ENCODE data around the gene RNASE12.
"Not testable (repeated sequence)": the region's sequence is repeated elsewhere in the genome, so short reads cannot be mapped to it uniquely, and the experiment has no call there.

RNASE12 gene

DNA sequence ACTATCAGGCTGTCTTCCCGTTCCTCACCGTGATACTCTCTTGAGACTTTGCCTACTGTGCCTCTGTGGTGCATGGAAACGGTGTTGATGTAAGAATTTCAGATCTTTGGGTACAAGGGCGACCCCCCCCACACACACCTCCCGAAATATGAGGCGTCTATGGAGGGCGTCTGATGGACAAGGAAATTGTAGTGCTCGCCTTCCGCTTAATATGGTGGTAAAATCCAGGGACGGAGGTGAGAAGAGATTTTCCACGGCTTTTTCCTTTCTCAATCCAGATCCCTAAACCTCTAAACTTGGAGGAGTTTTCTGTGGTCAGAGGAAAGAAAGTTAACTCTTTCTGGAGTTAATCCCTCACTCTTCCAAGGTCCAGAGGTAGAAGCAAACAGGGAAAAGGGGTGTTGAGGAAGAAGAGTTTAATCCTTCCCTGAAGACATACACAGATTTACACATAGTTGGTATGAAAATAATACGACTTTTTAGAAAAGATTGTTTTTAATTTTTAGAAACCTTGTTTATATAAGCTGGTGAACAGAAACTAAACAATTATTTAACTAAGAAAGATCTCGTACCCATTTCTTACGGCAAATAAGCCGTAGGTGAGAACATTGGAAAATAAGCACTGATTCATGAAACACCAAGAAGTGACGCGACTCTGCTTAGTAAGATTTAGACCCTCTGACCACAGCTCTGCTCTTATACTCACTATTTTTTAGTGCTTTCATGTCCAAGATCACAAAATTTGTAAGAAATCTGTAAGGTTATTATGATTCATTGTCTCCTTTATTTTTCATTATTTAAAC is 23.1 kb upstream of the RNASE12 start:
- FAIRE-seq: no peak
- no peak for DNase-seq (ENCODE audit: extremely low spot score, insufficient read length, low read depth)

DNA sequence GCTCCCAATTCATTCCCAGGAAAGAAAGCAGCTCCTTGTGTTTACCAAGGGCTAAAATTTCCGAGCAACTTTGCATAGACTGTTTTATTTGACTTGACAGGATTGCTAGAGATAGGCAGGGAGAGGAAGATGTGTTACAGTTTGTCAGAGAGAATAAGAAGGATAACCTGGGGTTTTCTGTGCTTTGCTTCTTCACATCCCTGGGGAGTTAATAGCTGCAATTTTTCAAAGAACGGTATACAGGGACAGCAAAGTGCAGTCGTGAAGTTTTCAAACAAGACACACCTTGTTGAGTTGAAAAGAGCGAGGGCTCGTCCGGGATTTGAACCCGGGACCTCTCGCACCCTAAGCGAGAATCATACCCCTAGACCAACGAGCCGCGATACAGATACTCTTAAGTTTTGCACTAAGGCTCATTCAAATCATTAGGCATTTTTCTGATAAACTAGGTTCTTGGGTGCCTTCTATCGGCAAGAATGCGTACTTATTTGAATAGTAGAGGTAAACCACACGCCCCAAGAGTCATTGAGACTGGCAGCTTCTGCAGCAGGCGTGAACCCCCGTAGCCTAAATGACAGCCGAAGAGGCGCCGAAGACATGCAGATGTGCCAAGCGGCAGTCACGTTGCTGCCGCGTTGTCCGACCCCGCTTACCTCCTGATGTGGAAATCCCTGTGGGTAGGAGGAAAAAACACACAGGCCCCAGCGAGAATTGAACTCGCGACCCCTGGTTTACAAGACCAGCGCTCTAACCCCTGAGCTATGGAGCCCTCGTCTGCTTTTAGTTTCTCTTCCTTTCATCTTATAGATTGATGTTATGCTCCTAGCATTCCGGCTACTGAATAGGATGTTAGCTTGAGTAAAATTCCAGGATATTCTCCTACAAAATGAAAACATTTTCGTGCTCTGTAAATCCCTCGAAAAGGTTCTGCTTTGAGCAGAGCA is 22.2 kb upstream of the RNASE12 start:
- DNase-seq (ENCODE audit: extremely low spot score, insufficient read length, low read depth): no peak
- peak; percentile 97 for FAIRE-seq

DNA sequence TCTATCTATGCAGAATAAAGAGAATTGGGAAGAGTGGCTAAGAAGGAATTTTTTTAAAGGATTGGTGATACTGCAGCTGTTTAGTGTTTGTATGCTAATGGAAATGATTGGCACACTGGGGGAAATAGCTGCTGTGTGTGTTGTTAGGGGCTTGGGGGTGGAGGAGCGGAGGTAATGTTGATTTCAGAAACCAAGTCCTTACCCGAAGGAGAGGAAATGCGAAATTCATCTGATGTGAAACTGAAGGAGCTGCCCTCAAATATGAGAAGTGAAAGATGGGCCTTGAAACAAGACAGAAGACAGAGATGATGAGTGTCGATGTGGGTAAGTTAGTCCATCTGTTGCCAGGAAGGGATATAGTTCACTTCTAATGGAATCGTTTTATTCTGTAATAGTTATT is 21.2 kb upstream of the RNASE12 start:
- FAIRE-seq: peak; percentile 79
- DNase-seq (ENCODE audit: extremely low spot score, insufficient read length, low read depth): no peak

DNA sequence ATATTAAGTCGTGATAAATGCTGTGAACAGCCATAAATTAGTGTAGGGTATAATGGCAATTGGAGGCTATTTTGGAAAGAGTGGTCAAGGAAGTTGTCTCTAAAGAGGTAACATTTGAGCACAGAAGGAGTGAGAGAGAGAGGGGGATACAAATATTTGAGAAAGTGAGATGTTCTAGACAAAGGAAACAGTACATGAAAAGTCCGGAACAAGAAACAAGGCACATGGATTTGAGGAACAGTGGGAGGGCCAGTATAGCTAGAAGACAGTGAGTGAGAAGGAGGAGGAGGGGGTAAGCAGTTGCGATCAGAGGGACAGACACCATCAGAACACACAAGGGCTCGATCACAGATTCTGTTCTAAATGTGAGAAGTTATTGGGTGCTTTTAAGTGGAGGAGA is 20.1 kb upstream of the RNASE12 start:
- DNase-seq (ENCODE audit: extremely low spot score, insufficient read length, low read depth) (no peak), FAIRE-seq (no peak)

DNA sequence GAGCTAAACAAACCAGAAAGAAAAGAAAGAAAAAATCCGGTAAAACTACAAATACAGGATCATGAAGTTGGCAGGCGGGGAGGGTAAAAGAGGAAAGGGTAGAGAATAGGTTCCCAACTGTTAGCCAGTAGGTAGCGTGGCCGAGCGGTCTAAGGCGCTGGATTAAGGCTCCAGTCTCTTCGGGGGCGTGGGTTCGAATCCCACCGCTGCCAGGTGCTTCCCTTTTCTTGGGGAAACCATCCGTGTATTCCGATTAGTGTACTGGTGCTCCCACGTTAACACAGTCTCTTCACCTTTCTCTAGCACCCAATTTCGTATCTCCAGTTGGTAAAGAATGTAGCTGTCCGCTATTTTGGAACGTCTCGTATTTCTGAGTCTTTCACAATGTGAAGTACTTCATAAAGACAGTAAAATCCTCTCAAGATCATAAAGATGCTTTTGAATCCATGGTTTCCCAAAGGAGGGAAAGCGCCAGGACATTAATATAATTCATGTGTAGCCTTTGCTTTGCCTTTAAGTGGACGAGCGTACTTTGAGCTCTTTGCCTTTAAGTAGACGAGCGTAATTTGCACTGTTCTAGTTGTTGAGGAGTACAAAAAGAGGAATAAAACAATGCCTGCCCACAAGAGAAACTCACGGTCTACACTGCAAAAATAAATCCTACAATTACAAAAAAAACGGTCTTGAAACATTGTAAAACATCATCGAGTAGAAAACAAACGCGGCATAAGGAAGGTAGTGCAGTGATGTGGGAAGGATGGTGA is 19.0 kb upstream of the RNASE12 start:
- DNase-seq (ENCODE audit: extremely low spot score, insufficient read length, low read depth): no peak
- FAIRE-seq: peak; percentile 5

DNA sequence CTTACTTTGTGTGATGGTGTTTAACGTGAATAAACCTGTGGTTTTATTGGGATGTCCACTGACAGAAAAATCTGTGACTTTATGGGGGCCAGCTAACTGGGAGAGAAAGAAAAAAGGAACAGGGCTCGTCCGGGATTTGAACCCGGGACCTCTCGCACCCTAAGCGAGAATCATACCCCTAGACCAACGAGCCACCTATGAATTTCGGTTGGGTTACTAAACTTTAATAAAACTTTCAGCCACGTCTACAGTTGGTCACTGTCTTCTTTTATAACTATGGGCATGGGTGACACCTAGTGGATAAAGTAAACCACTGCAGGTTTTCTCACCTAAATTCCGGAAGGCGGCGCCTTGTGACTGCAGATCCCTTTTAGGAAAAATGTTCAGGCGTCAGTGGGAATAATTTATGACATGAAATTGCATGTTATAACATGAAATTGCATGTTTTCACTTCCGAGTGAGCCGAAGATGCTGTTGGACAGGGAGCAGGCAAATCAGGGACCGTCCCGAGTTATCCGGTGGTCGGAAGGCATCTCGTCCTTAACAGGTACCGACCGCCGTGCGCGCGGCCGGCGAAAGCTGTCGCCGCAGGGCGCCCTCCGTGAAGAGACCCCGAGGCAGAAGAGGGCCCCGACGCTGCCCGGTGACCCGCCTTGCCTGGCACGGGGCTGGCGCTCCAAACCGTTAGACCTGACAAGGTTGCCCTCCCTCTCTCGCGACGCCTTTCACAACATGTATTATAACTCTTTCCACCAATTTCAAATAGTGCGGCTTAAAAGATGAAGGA is 18.2 kb upstream of the RNASE12 start:
- FAIRE-seq (peak; percentile 67), DNase-seq (ENCODE audit: extremely low spot score, insufficient read length, low read depth) (peak; percentile 55)

DNA sequence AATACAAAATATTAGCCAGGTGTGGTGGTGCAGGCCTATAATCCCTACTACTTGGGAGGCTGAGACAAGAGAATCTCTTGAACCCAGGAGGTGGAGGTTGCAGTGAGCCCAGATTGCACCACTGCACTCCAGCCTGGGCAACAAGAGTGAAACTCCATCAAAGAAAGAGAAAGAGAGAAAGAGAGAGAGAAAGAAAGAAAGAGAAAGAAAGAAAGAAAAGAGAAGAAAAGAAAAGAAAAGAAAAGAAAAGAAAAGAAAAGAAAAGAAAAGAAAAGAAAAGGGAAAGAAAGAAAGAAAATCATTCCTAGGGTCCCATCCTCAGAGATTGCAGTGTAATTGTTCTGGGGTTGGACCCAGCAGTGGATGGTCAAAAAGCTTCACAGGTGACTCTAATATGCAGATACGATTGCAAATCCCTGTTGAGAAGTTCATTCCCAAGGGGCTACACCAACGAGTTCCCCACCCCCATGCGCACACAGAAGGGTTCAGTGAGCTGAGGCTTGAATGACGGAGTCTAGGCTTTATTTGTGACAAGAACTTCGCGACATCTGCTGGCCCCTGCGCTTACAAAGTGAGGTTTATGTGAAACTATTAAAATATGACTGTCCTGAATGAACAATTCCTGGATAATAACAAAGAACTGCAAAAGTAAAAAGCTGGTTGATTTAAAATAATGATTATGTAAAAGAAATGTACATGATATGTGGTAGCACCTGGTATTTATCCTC is 17.4 kb upstream of the RNASE12 start:
- no peak for DNase-seq (ENCODE audit: extremely low spot score, insufficient read length, low read depth)
- FAIRE-seq: no peak

DNA sequence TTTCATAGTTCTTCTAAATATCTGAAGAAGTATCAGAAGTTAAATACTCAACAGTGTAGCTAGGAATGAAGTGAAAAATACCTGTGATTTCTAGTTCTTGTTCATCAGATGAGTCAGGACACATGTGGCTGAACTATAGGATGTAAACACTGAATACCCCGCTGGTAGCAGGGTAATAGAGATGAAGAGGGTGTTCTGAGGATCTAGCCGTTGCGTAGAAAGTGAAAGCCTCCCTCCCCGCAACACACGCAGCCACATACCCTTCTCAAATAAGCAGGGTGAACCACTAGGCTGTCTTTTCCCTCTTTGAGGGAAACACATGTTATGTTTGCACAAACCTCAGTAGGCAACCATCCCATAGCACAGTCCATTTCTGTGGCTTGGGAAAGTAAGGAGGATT is 16.4 kb upstream of the RNASE12 start:
- no peak for DNase-seq (ENCODE audit: extremely low spot score, insufficient read length, low read depth)
- FAIRE-seq: no peak

DNA sequence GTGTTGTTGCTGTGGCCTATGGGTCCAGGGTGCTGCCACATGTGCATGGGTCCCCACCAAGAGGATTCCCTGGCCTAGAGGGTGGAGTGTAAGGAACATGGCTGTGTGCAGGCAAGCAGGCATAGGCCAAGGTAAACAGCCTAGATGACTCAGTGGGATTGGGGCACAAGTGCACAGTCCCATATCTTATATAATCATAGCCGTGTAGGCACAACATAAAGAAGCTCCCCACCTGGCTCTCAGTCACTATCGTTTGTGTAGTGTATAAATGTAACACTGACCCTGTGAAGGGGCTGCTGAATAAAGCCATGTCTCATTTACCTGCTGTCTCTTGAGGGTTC is 15.7 kb upstream of the RNASE12 start:
- FAIRE-seq: no peak

DNA sequence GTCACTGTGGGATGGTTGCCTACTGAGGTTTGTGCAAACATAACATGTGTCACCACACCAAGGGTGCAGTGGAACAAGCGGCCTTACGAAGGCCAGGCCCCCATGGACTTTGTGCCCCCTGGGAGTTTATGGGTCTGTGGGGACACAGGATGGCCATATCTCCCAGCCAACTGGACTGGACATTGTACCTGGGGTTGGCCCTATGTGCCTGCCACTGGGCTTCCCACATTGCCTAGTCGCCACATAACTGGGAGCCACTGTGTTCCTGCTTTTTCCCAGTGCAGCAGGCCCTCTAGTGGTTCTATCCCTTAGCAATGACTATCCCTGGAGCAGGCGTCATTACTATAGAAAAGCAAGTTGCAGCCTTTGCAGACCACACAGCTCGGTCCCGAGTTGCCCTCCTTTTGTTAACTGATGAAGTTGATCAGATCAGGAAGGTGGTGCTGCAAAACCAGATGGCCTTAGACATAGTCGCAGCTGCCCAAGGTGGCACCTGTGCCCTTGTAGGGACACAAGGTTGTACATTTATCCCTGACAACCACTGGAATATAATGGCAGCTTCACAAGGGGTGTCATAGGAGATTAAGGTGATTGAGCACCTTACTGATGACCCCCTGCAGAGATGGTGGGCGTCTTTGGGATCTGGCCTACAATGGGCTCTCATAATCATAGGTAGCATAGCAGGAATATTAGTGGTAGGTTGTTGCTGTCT is 15.2 kb upstream of the RNASE12 start:
- no peak for DNase-seq (ENCODE audit: extremely low spot score, insufficient read length, low read depth)
- FAIRE-seq: no peak

More for the DNA sequence above, 15.7 kb upstream of the RNASE12 start:
- DNase-seq (ENCODE audit: extremely low spot score, insufficient read length, low read depth): no peak

DNA sequence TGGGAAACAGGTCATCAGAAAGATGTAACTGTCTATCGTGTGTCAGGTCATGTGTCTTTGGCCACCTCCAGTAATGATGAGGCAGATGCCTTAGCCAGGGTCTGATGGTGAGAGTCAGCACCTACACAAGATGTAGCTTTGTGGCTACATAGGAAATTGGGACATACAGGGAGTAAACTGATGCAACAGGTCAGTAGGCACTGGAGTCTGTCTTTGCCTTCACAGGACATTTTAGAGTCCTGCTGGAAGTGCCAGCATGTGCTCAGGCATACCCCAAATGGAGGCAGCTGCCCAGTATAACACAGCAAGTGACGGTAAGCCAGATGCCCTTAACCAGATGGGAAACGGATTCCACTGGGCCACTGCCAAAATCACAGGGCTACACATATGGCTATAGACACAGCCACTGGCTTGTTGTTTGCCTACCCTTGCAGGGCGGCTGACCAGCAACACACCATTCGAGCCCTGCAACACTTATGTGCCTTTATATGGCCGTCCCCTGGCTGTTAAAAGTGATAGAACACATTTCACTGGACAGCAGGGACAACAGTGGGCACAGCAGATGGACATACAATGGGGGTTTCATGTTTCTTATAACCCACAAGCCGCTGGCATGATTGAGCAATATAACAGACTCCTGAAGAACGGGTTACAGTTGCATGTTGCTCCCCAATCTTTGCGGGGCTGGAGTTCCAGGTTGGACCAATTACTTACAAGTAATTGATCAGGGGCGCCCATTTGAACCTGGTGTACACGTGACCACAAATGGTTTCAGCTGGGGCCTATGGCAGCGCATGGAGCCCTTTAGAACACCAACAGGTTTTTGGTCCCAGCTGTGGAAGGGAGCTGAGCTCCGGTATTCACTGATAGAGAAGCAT is 12.9 kb upstream of the RNASE12 start:
- no peak for DNase-seq (ENCODE audit: extremely low spot score, insufficient read length, low read depth)
- no peak for FAIRE-seq

DNA sequence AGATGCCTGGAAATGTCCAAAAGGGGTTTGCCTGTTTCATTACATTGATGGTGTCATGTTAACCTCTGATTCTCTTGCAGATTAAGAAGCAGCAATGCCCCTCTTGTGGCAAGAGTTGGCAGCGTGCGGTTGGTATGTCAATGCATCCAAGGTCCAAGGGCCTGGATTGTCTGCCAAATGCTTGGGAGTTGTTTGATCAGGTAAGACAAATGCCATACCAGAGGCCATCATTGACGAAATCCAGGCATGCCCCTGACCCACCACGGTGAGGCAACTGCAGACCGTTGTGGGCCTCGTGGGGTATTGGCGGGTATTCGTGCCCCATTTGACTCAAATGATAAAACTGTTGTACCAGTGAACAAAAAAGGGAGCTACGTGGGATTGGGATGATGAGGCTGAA is 11.4 kb upstream of the RNASE12 start:
- DNase-seq (ENCODE audit: extremely low spot score, insufficient read length, low read depth) (no peak), FAIRE-seq (no peak)

DNA sequence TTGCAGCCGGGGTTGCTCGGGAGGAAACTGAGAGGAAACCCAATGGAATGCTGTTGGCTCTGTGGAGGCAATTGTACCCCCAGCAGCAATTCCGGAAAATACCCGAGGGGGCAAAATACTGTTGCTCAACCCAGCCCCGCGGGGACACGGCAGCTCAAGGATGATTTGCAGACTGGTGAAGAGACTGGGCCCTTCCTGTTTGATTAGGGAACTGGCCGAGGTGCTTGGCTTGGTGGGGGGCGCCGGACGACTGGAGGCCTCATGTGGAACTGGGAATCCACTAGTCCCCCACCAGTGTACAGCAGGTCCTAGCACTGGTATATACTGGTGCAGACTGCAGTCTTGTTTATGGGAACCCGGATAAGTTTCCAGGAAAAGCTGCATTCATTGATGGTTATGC is 10.3 kb upstream of the RNASE12 start:
- no peak for FAIRE-seq
- DNase-seq (ENCODE audit: extremely low spot score, insufficient read length, low read depth): no peak

DNA sequence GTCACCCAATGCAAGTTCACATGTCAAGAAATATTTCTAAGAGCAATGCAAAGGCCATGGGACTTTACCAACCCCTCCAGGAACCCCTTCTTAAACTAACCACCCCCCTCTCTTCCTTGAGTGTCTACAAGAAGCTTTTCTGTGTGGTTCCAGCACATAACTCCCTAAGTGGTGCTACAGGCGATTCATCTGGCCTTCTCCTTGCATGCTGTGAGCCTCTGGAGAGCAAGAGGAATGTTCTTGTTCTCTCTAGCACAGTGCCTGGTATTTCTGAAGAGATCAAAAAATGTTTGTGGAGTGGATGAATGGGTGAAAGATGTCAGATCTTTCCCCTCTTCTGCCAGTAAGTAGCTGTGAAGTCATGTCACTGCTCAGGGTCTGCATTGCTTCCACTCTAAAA is 5.9 kb upstream of the RNASE12 start:
- no peak for FAIRE-seq
- no peak for DNase-seq (ENCODE audit: extremely low spot score, insufficient read length, low read depth)

DNA sequence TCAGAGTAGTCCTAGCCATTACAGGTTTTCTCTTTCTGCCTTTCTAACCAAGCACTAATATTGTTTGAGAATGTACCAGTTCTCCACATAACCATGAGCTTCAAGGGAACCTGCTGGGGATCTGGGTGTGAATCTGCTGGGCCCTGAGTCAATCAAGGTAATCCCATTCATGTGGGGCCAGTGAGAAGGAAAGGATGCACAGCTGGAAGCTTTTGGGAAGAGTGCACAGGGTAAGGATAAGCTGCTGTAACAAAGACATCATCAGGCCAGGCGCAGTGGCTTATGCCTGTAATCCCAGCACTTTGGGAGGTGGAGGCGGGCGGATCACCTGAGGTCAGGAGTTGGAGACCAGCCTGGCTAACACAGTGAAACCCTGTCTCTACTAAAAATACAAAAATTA is 4.5 kb upstream of the RNASE12 start:
- not testable (repeated sequence) for FAIRE-seq; DNase-seq (ENCODE audit: extremely low spot score, insufficient read length, low read depth)

DNA sequence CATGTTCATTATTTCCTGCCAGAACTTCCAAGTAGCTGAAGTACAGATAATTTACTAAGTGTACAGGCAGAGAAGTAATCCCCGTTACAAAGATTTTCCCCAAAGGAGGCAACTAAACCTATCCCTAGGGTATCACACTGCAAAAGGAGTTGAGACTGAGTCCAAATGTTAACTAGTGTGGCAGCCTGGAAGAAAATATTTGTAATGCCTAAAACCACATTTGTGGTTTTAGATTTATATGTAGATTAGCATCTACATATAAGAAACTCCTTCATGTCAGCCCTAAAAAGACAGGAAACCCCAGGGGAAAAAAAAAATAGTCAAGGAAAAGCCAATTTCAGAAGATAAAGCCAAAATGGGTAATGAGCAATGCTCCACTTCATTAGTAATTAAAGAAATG is 1.4 kb upstream of the RNASE12 start:
- no peak for FAIRE-seq
- DNase-seq (ENCODE audit: extremely low spot score, insufficient read length, low read depth): no peak

DNA sequence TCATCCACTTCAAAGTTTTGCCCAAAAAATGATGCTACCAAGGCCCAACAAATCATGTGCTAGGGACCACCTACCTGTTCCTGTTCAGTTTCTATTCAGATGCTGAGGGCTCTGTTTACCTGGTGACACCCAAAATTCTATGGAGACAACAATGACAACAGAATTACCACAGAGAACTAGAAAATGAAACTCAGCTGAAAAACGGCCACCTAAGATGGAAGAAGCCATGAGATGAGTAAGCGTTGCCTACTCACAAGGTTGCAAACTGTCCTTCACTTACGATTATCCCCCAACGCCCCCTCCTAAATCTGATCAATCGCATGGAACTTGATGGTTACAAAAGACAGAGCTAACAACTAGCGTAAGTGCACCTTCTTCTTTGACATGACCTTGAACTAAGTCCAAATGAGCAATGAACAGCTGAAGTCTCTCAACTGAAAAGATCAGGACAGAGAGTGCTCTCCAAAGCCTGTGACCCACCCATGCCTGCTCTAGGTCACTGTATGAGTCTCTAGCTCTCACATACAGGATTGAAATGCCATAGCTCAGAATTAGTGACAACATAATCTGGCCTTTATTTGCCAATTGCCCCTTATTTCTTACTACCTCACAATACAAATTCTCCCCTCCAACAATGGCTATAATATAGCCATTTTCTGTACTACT is 3.6 kb downstream of the RNASE12 start, which contains the start of gene RNASE11:
TSS of gene RNASE11 (minus strand) at position 513 of the 666 bp plus-strand sequence.
- DNase-seq (ENCODE audit: extremely low spot score, insufficient read length, low read depth): no peak
- FAIRE-seq: no peak

Data from GM18507 (cell line).